ENCODE measurements around the gene OAS3.
"Not testable (repeated sequence)": the region's sequence is repeated elsewhere in the genome, so short reads cannot be mapped to it uniquely, and the experiment has no call there.

OAS3 gene

GRCh38 chr12:112906712-112907414, 31.4 kb upstream of the OAS3 start, which contains the start of gene OAS1:
OAS1 (plus strand) TSS chr12:112906962; CDS start chr12:112907040, 78 bp downstream.
- Histone ChIP-seq H3K9ac (ENCODE audit: low read length) (no peak within 1 kb of the TSS), H3K36me3 (ENCODE audit: control insufficient read depth, low read depth, low read length) (no peaks in the 10 kb centered on the region), H3K9me3 (ENCODE audit: control insufficient read depth, low read depth, low read length) (no peaks in the 10 kb centered on the region), H3K27me3 (ENCODE audit: control insufficient read depth, insufficient read depth, low read length) (no peaks in the 10 kb centered on the region), H3K4me1 (ENCODE audit: control insufficient read depth, low read depth, low read length) (no peaks in the 10 kb centered on the region), H3K4me3 (ENCODE audit: low read length) (no peak within 1 kb of the TSS), H3K27ac (ENCODE audit: low read length) (no peak within 1 kb of the TSS)

GRCh38 chr12:112907415-112908157, 30.7 kb upstream of the OAS3 start:
- H3K9me3 ChIP-seq (ENCODE audit: control insufficient read depth, low read depth, low read length): no peaks in the 10 kb centered on the region
- H3K27ac ChIP-seq (ENCODE audit: low read length): no peak overlapping the region
- no peaks in the 10 kb centered on the region for H3K4me1 ChIP-seq (ENCODE audit: control insufficient read depth, low read depth, low read length)
- no peak overlapping the region for H3K4me3 ChIP-seq (ENCODE audit: low read length)
- H3K9ac ChIP-seq (ENCODE audit: low read length): no peak overlapping the region
- H3K36me3 ChIP-seq (ENCODE audit: control insufficient read depth, low read depth, low read length): no peaks in the 10 kb centered on the region
- H3K27me3 ChIP-seq (ENCODE audit: control insufficient read depth, insufficient read depth, low read length): no peaks in the 10 kb centered on the region

GRCh38 chr12:112908548-112908947, 29.7 kb upstream of the OAS3 start:
- Histone ChIP-seq H3K27me3 (ENCODE audit: control insufficient read depth, insufficient read depth, low read length) (no peaks in the 10 kb centered on the region), H3K36me3 (ENCODE audit: control insufficient read depth, low read depth, low read length) (no peaks in the 10 kb centered on the region), H3K4me3 (ENCODE audit: low read length) (no peak overlapping the region), H3K9ac (ENCODE audit: low read length) (no peak overlapping the region), H3K9me3 (ENCODE audit: control insufficient read depth, low read depth, low read length) (peaks cover 5% of the 10 kb centered on the region), H3K27ac (ENCODE audit: low read length) (no peak overlapping the region), H3K4me1 (ENCODE audit: control insufficient read depth, low read depth, low read length) (no peaks in the 10 kb centered on the region)

- H3K4me3 ChIP-seq (ENCODE audit: low read length): no peak overlapping the region
- H3K36me3 ChIP-seq (ENCODE audit: control insufficient read depth, low read depth, low read length): no peaks in the 10 kb centered on the region
- no peaks in the 10 kb centered on the region for H3K27me3 ChIP-seq (ENCODE audit: control insufficient read depth, insufficient read depth, low read length)
- H3K9me3 ChIP-seq (ENCODE audit: control insufficient read depth, low read depth, low read length): peaks cover 5% of the 10 kb centered on the region
- no peak overlapping the region for H3K9ac ChIP-seq (ENCODE audit: low read length)
- H3K4me1 ChIP-seq (ENCODE audit: control insufficient read depth, low read depth, low read length): no peaks in the 10 kb centered on the region
- no peak overlapping the region for H3K27ac ChIP-seq (ENCODE audit: low read length)
Observed at GRCh38 chr12:112909693-112910092, 28.6 kb upstream of the OAS3 start.

- Histone ChIP-seq H3K9ac (ENCODE audit: low read length) (no peak overlapping the region), H3K36me3 (ENCODE audit: control insufficient read depth, low read depth, low read length) (no peaks in the 10 kb centered on the region)
Observed at GRCh38 chr12:112913038-112913688, 25.1 kb upstream of the OAS3 start.

GRCh38 chr12:112913888-112914287, 24.4 kb upstream of the OAS3 start:
- H3K36me3 ChIP-seq (ENCODE audit: control insufficient read depth, low read depth, low read length); H3K27ac ChIP-seq (ENCODE audit: low read length); H3K27me3 ChIP-seq (ENCODE audit: control insufficient read depth, insufficient read depth, low read length); H3K4me3 ChIP-seq (ENCODE audit: low read length); H3K9me3 ChIP-seq (ENCODE audit: control insufficient read depth, low read depth, low read length); H3K4me1 ChIP-seq (ENCODE audit: control insufficient read depth, low read depth, low read length); H3K9ac ChIP-seq (ENCODE audit: low read length): not testable (repeated sequence)

More at GRCh38 chr12:112913038-112913688, 25.1 kb upstream of the OAS3 start:
- H3K27ac ChIP-seq (ENCODE audit: low read length): no peak overlapping the region
- H3K4me1 ChIP-seq (ENCODE audit: control insufficient read depth, low read depth, low read length): no peaks in the 10 kb centered on the region
- H3K4me3 ChIP-seq (ENCODE audit: low read length): no peak overlapping the region
- peaks cover 5% of the 10 kb centered on the region for H3K9me3 ChIP-seq (ENCODE audit: control insufficient read depth, low read depth, low read length)
- no peaks in the 10 kb centered on the region for H3K27me3 ChIP-seq (ENCODE audit: control insufficient read depth, insufficient read depth, low read length)

- Histone ChIP-seq H3K36me3 (ENCODE audit: control insufficient read depth, low read depth, low read length) (no peaks in the 10 kb centered on the region), H3K27me3 (ENCODE audit: control insufficient read depth, insufficient read depth, low read length) (no peaks in the 10 kb centered on the region), H3K4me1 (ENCODE audit: control insufficient read depth, low read depth, low read length) (no peaks in the 10 kb centered on the region), H3K27ac (ENCODE audit: low read length) (no peak overlapping the region), H3K9ac (ENCODE audit: low read length) (no peak overlapping the region), H3K9me3 (ENCODE audit: control insufficient read depth, low read depth, low read length) (peaks cover 5% of the 10 kb centered on the region), H3K4me3 (ENCODE audit: low read length) (no peak overlapping the region)
Observed at GRCh38 chr12:112916270-112916669, 22.0 kb upstream of the OAS3 start.

GRCh38 chr12:112919121-112919520, 19.2 kb upstream of the OAS3 start:
- Histone ChIP-seq H3K9ac (ENCODE audit: low read length) (no peak overlapping the region), H3K36me3 (ENCODE audit: control insufficient read depth, low read depth, low read length) (no peaks in the 10 kb centered on the region), H3K27ac (ENCODE audit: low read length) (no peak overlapping the region), H3K27me3 (ENCODE audit: control insufficient read depth, insufficient read depth, low read length) (no peaks in the 10 kb centered on the region), H3K4me3 (ENCODE audit: low read length) (no peak overlapping the region), H3K4me1 (ENCODE audit: control insufficient read depth, low read depth, low read length) (no peaks in the 10 kb centered on the region), H3K9me3 (ENCODE audit: control insufficient read depth, low read depth, low read length) (no peaks in the 10 kb centered on the region)

GRCh38 chr12:112924986-112925385, 13.3 kb upstream of the OAS3 start:
- no peak overlapping the region for H3K27ac ChIP-seq (ENCODE audit: low read length)
- H3K4me3 ChIP-seq (ENCODE audit: low read length): no peak overlapping the region
- H3K9ac ChIP-seq (ENCODE audit: low read length): no peak overlapping the region
- H3K4me1 ChIP-seq (ENCODE audit: control insufficient read depth, low read depth, low read length): no peaks in the 10 kb centered on the region
- no peaks in the 10 kb centered on the region for H3K27me3 ChIP-seq (ENCODE audit: control insufficient read depth, insufficient read depth, low read length)
- no peaks in the 10 kb centered on the region for H3K36me3 ChIP-seq (ENCODE audit: control insufficient read depth, low read depth, low read length)
- H3K9me3 ChIP-seq (ENCODE audit: control insufficient read depth, low read depth, low read length): no peaks in the 10 kb centered on the region

- H3K9ac ChIP-seq (ENCODE audit: low read length); H3K4me3 ChIP-seq (ENCODE audit: low read length); H3K27ac ChIP-seq (ENCODE audit: low read length); H3K9me3 ChIP-seq (ENCODE audit: control insufficient read depth, low read depth, low read length); H3K27me3 ChIP-seq (ENCODE audit: control insufficient read depth, insufficient read depth, low read length); H3K4me1 ChIP-seq (ENCODE audit: control insufficient read depth, low read depth, low read length); H3K36me3 ChIP-seq (ENCODE audit: control insufficient read depth, low read depth, low read length): not testable (repeated sequence)
Observed at GRCh38 chr12:112926416-112927033, 11.7 kb upstream of the OAS3 start.

GRCh38 chr12:112927475-112927874, 10.8 kb upstream of the OAS3 start:
- Histone ChIP-seq H3K9ac (ENCODE audit: low read length) (no peak overlapping the region), H3K36me3 (ENCODE audit: control insufficient read depth, low read depth, low read length) (no peaks in the 10 kb centered on the region), H3K4me1 (ENCODE audit: control insufficient read depth, low read depth, low read length) (peaks cover 2% of the 10 kb centered on the region), H3K27ac (ENCODE audit: low read length) (no peak overlapping the region), H3K9me3 (ENCODE audit: control insufficient read depth, low read depth, low read length) (no peaks in the 10 kb centered on the region), H3K27me3 (ENCODE audit: control insufficient read depth, insufficient read depth, low read length) (no peaks in the 10 kb centered on the region), H3K4me3 (ENCODE audit: low read length) (no peak overlapping the region)
